Osteocyte (in vitro differentiated cells): ENCODE data around the gene RAP1GAP. TPM values are rescaled to one million over a fixed set of nuclear protein-coding genes. Genes with fewer than 3 reads are reported as not detected.

Experiments
- DNase-seq: peaks from one replicate; pipeline ENCODE4 v3.0.0; 2021; ENCODE audit warnings: mixed read lengths; ENCODE audit not compliant: unreplicated experiment; ENCODE audit errors: extremely low spot score
- H3K27ac Mint-ChIP-seq: one replicate; pipeline ENCODE4 v1.8.0; 2021; ENCODE audit warnings: mild to moderate bottlenecking, mixed read lengths; ENCODE audit not compliant: unreplicated experiment
- H3K27me3 Mint-ChIP-seq: one replicate; pipeline ENCODE4 v1.8.0; 2021; ENCODE audit warnings: mixed read lengths; ENCODE audit not compliant: unreplicated experiment
- H3K36me3 Mint-ChIP-seq: one replicate; pipeline ENCODE4 v1.8.0; 2021; ENCODE audit warnings: mixed read lengths; ENCODE audit not compliant: unreplicated experiment
- H3K4me1 Mint-ChIP-seq: one replicate; pipeline ENCODE4 v1.8.0; 2021; ENCODE audit warnings: mixed read lengths; ENCODE audit not compliant: unreplicated experiment
- H3K4me3 Mint-ChIP-seq: one replicate; pipeline ENCODE4 v1.8.0; 2021; ENCODE audit warnings: mild to moderate bottlenecking, moderate library complexity, mixed read lengths; ENCODE audit not compliant: unreplicated experiment
- H3K9me3 Mint-ChIP-seq: one replicate; pipeline ENCODE4 v1.8.0; 2021; ENCODE audit warnings: mixed read lengths; ENCODE audit not compliant: unreplicated experiment
- CTCF ChIP-seq: fragments of 200-600 bp; sonication (generic); IDR thresholded peaks from 2 replicates; pipeline ENCODE4 v1.5.0; 2021; ENCODE audit warnings: antibody characterized with exemption, mild to moderate bottlenecking, moderate library complexity
- total RNA-seq: library from RNA; stranded (reverse); gene quantifications from 2 replicates; pipeline ENCODE4 v1.2.1, GENCODE V29; 2021

RAP1GAP gene
- total RNA-seq, 1 donor from 2014 or later: 3.5 TPM

- DNase-seq: no peak
- H3K4me3 Mint-ChIP-seq: no peak overlapping the region
These were observed 49.7 kb downstream of the RAP1GAP start for GRCh38 chr1:21619375-21619947.

GRCh38 chr1:21618561-21619374, 50.4 kb downstream of the RAP1GAP start:
- Mint-ChIP-seq H3K4me3 (no peak overlapping the region), H3K36me3 (no peaks in the 10 kb centered on the region), H3K4me1 (peaks cover 5% of the 10 kb centered on the region), H3K9me3 (no peaks in the 10 kb centered on the region), H3K27ac (no peak overlapping the region), H3K27me3 (peaks cover 4% of the 10 kb centered on the region)
- no peak for DNase-seq
- TF ChIP-seq CTCF: no peak

More at GRCh38 chr1:21619375-21619947, 49.7 kb downstream of the RAP1GAP start:
- Mint-ChIP-seq H3K27ac (no peak overlapping the region), H3K9me3 (no peaks in the 10 kb centered on the region), H3K36me3 (no peaks in the 10 kb centered on the region), H3K27me3 (peaks cover 4% of the 10 kb centered on the region), H3K4me1 (peaks cover 5% of the 10 kb centered on the region)
- no peak for TF ChIP-seq CTCF

GRCh38 chr1:21618059-21618458, 51.1 kb downstream of the RAP1GAP start:
- TF ChIP-seq CTCF: no peak
- Mint-ChIP-seq H3K27me3 (peaks cover 4% of the 10 kb centered on the region), H3K27ac (no peak overlapping the region), H3K4me3 (no peak overlapping the region), H3K36me3 (no peaks in the 10 kb centered on the region), H3K9me3 (no peaks in the 10 kb centered on the region), H3K4me1 (peaks cover 5% of the 10 kb centered on the region)
- DNase-seq: no peak

GRCh38 chr1:21617126-21617738, 51.9 kb downstream of the RAP1GAP start:
- peaks cover 2% of the 10 kb centered on the region for H3K4me1 Mint-ChIP-seq
- peaks cover 8% of the 10 kb centered on the region for H3K27me3 Mint-ChIP-seq
- no peaks in the 10 kb centered on the region for H3K36me3 Mint-ChIP-seq
- H3K9me3 Mint-ChIP-seq: no peaks in the 10 kb centered on the region
- no peak for DNase-seq
- no peak overlapping the region for H3K27ac Mint-ChIP-seq
- H3K4me3 Mint-ChIP-seq: no peak overlapping the region
- TF ChIP-seq CTCF: no peak

DNA sequence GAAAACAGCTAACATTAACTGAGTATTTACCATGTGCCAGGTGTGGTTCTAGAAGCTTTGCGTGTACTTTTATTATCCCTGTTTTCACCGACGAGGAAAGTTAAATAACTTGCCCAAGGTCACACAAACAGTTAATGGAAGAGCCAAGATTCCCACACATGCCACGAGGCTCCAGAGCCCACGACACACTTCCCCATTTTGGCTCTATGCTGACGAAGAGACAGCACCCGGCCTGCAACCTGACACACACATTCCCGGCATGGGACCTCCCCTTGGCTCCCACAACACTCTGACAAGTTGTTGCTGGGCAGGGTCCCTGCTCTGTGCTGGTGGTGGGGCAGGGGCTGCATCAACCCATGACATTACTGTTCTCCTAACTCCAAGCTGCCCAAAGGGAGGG, 52.8 kb downstream of the RAP1GAP start:
- peaks cover 8% of the 10 kb centered on the region for H3K27me3 Mint-ChIP-seq
- H3K4me1 Mint-ChIP-seq: peaks cover 2% of the 10 kb centered on the region
- H3K4me3 Mint-ChIP-seq: no peak overlapping the region
- TF ChIP-seq CTCF: no peak
- no peaks in the 10 kb centered on the region for H3K36me3 Mint-ChIP-seq
- DNase-seq: no peak
- H3K9me3 Mint-ChIP-seq: no peaks in the 10 kb centered on the region
- H3K27ac Mint-ChIP-seq: no peak overlapping the region
